ENCODE results near the gene ERC2. TPM values are rescaled to one million over a fixed set of nuclear protein-coding genes. Genes with fewer than 3 reads are reported as not detected.

The ERC2 gene
- total and polyA plus RNA-seq, 12 donors = 0.22 to 4.2 (median 1.7) TPM

- Histone ChIP-seq H3K27me3 (peaks cover 0 to 3% (median 0%) of the 10 kb centered on the region in 7 donors), H3K36me3 (no peaks in the 10 kb centered on the region), H3K27ac (no peak overlapping the region), H3K4me3 (no peak overlapping the region), H3K4me1 (no peaks in the 10 kb centered on the region), H3K9me3 (peaks cover 0 to 4% (median 0%) of the 10 kb centered on the region in 11 donors)
- DNase-seq = no peak
- 77 to 83% methylated on average over 6 of the region's 6 CpGs for WGBS, 2 donors
- ATAC-seq = no peak
- intact Hi-C loops (cut with DNase I) = no loop called here
- TF ChIP-seq CTCF (IDR thresholded peaks at IDR 0.05) = no peak
Measured at GRCh38 chr3:56060521-56061278, 407.6 kb downstream of the ERC2 start.

- Histone ChIP-seq H3K4me3 (no peak overlapping the region), H3K27ac (no peak overlapping the region), H3K4me1 (no peaks in the 10 kb centered on the region), H3K27me3 (peaks cover 0 to 3% (median 0%) of the 10 kb centered on the region in 7 donors), H3K9me3 (no peaks in the 10 kb centered on the region), H3K36me3 (no peaks in the 10 kb centered on the region)
- DNase-seq (no peak), ATAC-seq (no peak)
- intact Hi-C loops (cut with DNase I) = no loop called here
- WGBS, 2 donors = 73 to 77% methylated on average over 1 of the region's 1 CpG
- no peak for TF ChIP-seq CTCF (IDR thresholded peaks at IDR 0.05)
Measured at GRCh38 chr3:56059731-56060130, 408.5 kb downstream of the ERC2 start.

GRCh38 chr3:56055951-56056350 lies 412.3 kb downstream of the ERC2 start:
- Histone ChIP-seq H3K36me3 (no peaks in the 10 kb centered on the region), H3K9me3 (no peaks in the 10 kb centered on the region), H3K4me1 (no peaks in the 10 kb centered on the region), H3K27me3 (peaks cover 0 to 7% (median 0%) of the 10 kb centered on the region in 7 donors), H3K27ac (no peak overlapping the region), H3K4me3 (no peak overlapping the region)
- no peak for ATAC-seq
- DNase-seq = no peak
- intact Hi-C loops (cut with DNase I) = no loop called here
- no peak for TF ChIP-seq CTCF (IDR thresholded peaks at IDR 0.05)

GRCh38 chr3:56055546-56055945 lies 412.7 kb downstream of the ERC2 start:
- Histone ChIP-seq H3K27ac (no peak overlapping the region), H3K27me3 (peaks cover 0 to 7% (median 0%) of the 10 kb centered on the region in 7 donors), H3K36me3 (no peaks in the 10 kb centered on the region), H3K9me3 (no peaks in the 10 kb centered on the region), H3K4me3 (no peak overlapping the region), H3K4me1 (no peaks in the 10 kb centered on the region)
- intact Hi-C loops (cut with DNase I) = no loop called here
- 69 to 73% methylated on average over 4 of the region's 4 CpGs for WGBS, 2 donors
- DNase-seq = no peak
- ATAC-seq = no peak
- no peak for TF ChIP-seq CTCF (IDR thresholded peaks at IDR 0.05)

Data from heart right ventricle (tissue), 16 donors.